Activated CD8-positive, alpha-beta T cell treated with anti-CD3 and anti-CD28 coated beads for 36 hours (primary cell): ENCODE data around the gene RAI1. TPM values are rescaled to one million over a fixed set of nuclear protein-coding genes. Genes with fewer than 3 reads are reported as not detected.

Experiments used
- ATAC-seq: fragments of 200-7000 bp; cut with Tn5 transposase; one replicate; pipeline ENCODE4 v1.10.0; 2021; ENCODE audit warnings: mild to moderate bottlenecking, moderate library complexity
- CTCF ChIA-PET: fragments of 350-600 bp; sonication (Branson Sonifier 250); formaldehyde crosslinking; loops from one replicate; lab custom pipeline; 2021; ENCODE audit warnings: antibody characterized with exemption; lab: Charles Lee
- POLR2A ChIA-PET: fragments of 350-600 bp; sonication (Branson Sonifier 250); formaldehyde crosslinking; loops from one replicate; lab custom pipeline; 2021; ENCODE audit warnings: antibody characterized with exemption; lab: Charles Lee
- DNase-seq: peaks from one replicate; pipeline ENCODE4 v3.0.0-alpha.2; 2020
- H3K27ac Mint-ChIP-seq: one replicate; pipeline ENCODE4 v1.8.0; 2021; ENCODE audit warnings: mild to moderate bottlenecking, mixed read lengths
- H3K27me3 Mint-ChIP-seq: one replicate; pipeline ENCODE4 v1.8.0; 2021; ENCODE audit warnings: mixed read lengths
- H3K36me3 Mint-ChIP-seq: one replicate; pipeline ENCODE4 v1.8.0; 2021; ENCODE audit warnings: low read depth, mixed read lengths
- H3K4me1 Mint-ChIP-seq: one replicate; pipeline ENCODE4 v1.8.0; 2021; ENCODE audit warnings: low read depth, mixed read lengths
- H3K4me3 Mint-ChIP-seq: one replicate; pipeline ENCODE4 v1.8.0; 2021; ENCODE audit warnings: mild to moderate bottlenecking, moderate library complexity, mixed read lengths
- H3K9me3 Mint-ChIP-seq: one replicate; pipeline ENCODE4 v1.8.0; 2021; ENCODE audit warnings: mixed read lengths
- intact Hi-C: fragments of 100-400 bp; cut with micrococcal nuclease; formaldehyde crosslinking; loops from one replicate; pipeline ENCODE4 v1.10.0; 2022
- total RNA-seq, 2 experiments: library from RNA; stranded (reverse); gene quantifications; one replicate each; pipeline ENCODE4 v1.2.3, GENCODE V29; 2021
- TF ChIP-seq, protein P1 (sequence below): fragments of 200-600 bp; IDR thresholded peaks from one replicate; pipeline ENCODE4 v1.8.0; 2022; ENCODE audit warnings: antibody characterized with exemption, mild to moderate bottlenecking

Gene RAI1
- total RNA-seq, 2 experiments from 2014 or later, result 18.1 to 20.3 TPM

DNA sequence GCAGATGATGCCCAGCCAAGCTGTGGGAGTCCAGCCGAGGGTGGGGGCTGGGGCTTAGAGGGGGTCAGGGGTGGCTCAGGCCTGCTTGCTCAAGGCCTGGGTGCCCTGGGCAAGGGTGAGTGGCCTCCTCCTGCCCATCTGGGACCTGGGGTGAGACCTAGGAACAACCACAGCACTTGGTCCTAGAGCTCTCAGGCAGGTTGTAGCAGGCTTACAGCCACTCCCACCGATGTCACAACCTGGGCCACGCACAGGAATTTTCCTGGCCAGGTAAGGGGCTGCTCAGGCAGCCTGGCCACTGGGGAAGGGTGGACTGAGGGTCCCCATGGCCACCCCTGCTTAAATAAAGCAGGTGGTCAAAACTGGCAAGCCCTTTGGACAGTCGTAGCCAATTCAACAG, 161.8 kb downstream of the RAI1 start:
- DNase-seq (no peak), ATAC-seq (no peak)
- Mint-ChIP-seq H3K27me3 (no peaks in the 10 kb centered on the region), H3K4me1 (peaks cover 39% of the 10 kb centered on the region), H3K27ac (no peak overlapping the region), H3K9me3 (no peaks in the 10 kb centered on the region), H3K4me3 (no peak overlapping the region), H3K36me3 (no peaks in the 10 kb centered on the region)
- ChIA-PET POLR2A (interaction anchor here (1.1 to 19.1 kb wide), 3 partner anchors 9 to 50 kb away, joined by 3 to 617 read pairs (median 6); partner anchors contain the start of gene SREBF1), CTCF (no interaction called here)
- intact Hi-C loops, result no loop called here
- TF ChIP-seq, protein P1, sequence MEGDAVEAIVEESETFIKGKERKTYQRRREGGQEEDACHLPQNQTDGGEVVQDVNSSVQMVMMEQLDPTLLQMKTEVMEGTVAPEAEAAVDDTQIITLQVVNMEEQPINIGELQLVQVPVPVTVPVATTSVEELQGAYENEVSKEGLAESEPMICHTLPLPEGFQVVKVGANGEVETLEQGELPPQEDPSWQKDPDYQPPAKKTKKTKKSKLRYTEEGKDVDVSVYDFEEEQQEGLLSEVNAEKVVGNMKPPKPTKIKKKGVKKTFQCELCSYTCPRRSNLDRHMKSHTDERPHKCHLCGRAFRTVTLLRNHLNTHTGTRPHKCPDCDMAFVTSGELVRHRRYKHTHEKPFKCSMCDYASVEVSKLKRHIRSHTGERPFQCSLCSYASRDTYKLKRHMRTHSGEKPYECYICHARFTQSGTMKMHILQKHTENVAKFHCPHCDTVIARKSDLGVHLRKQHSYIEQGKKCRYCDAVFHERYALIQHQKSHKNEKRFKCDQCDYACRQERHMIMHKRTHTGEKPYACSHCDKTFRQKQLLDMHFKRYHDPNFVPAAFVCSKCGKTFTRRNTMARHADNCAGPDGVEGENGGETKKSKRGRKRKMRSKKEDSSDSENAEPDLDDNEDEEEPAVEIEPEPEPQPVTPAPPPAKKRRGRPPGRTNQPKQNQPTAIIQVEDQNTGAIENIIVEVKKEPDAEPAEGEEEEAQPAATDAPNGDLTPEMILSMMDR, result no peak

DNA sequence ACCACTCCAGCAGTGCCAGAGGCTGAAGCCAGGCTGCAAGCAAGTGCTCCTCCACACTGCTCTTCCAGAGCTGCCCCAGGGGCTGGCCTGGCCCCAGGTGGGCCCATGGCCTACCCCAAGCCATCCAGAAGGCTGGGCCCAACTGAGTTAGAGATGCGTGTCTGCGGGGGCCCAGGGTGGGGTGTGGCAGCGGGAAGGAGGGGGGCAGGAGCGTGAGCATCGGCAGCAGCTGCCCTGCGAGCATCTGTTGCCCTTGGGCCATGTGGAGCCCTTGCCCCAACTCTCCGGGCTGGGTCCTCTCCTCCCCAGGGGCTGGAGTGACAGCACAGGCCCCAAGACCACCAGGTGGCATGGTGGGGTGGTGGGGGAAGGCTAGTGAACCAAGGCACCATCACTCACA, 162.8 kb downstream of the RAI1 start:
- intact Hi-C loops, result no loop called here
- Mint-ChIP-seq H3K4me3 (no peak overlapping the region), H3K4me1 (peaks cover 39% of the 10 kb centered on the region), H3K36me3 (no peaks in the 10 kb centered on the region), H3K27me3 (no peaks in the 10 kb centered on the region), H3K27ac (no peak overlapping the region), H3K9me3 (no peaks in the 10 kb centered on the region)
- TF ChIP-seq, protein P1, result no peak
- DNase-seq, result no peak
- POLR2A ChIA-PET, result interaction anchor here (0.8 to 19.1 kb wide), 3 partner anchors 10 to 30 kb away, joined by 3 to 617 read pairs (median 4); partner anchors contain the start of gene SREBF1
- CTCF ChIA-PET, result no interaction called here
- ATAC-seq, result no peak

DNA sequence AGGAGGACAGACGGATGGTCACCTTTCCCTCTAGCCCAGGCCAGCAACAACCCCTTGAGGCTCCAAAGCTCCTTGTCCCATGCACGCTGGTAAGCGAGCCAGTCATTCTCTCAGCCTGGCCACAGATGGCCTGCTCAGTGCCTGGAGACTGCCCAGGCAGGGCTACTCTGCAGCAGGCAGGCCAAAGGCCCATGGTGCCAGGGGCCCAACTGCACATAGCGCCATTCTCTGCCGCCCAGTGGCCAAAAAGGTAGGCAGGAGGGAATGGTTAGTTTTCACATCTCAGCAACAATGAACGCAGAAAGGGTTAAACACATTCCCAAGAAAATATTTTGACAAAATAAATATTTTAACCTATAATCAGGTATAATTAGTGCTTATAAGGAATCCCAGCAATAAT, 163.2 kb downstream of the RAI1 start:
- no peaks in the 10 kb centered on the region for H3K36me3 Mint-ChIP-seq
- ChIA-PET CTCF (interaction anchor here (1.8 kb wide), 1 partner anchor 8 kb away, joined by 7 read pairs; the partner anchor contains the start of gene SREBF1), POLR2A (interaction anchor here (0.8 to 19.1 kb wide), 3 partner anchors 10 to 30 kb away, joined by 3 to 617 read pairs (median 4); partner anchors contain the start of gene SREBF1)
- H3K27me3 Mint-ChIP-seq, result no peaks in the 10 kb centered on the region
- ATAC-seq (no peak), DNase-seq (no peak)
- H3K4me3 Mint-ChIP-seq, result no peak overlapping the region
- no peak overlapping the region for H3K27ac Mint-ChIP-seq
- H3K9me3 Mint-ChIP-seq, result no peaks in the 10 kb centered on the region
- TF ChIP-seq, protein P1, result no peak
- H3K4me1 Mint-ChIP-seq, result peaks cover 39% of the 10 kb centered on the region
- intact Hi-C loops, result no loop called here

DNA sequence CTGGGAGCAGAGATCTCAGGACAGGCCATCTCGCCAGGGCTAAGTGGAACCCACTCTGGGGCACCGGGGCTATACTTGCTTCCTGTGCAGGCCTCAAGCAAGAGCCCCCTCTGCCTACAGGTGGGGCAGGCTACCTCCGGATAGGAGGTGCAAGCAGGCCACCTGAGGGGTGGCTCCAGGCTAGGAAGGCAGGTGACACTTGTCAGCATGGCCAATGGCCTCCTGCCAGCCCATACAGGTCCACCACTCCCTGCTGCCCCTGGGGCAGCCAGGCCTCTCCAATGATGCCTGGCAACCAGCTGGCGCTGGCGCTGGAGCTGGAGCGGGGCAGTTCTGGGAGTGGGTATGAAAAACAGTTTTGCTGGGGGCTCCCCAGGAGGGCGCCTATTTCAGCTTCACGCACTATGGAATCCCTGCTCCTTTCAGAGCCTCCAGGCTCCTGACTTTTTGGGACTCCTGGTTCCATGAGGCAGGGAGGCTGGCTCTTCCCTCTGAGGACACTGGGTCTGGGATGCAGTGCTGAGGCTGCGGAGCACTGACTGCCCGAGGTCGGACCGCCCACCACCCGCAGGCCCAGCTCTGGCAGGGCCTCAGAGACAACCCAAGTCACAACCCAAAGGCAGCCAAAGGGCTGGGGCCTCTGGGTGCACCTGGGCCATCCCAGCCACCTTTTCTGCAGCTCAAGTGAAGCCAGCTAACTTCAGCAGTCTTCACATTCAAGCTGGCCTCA, 164.0 kb downstream of the RAI1 start:
- Mint-ChIP-seq H3K4me3 (no peak overlapping the region), H3K4me1 (peaks cover 44% of the 10 kb centered on the region), H3K9me3 (no peaks in the 10 kb centered on the region), H3K27ac (no peak overlapping the region), H3K27me3 (no peaks in the 10 kb centered on the region), H3K36me3 (no peaks in the 10 kb centered on the region)
- intact Hi-C loops, result no loop called here
- ChIA-PET CTCF (interaction anchor here (0.7 to 1.8 kb wide), 3 partner anchors 9 to 32 kb away, joined by 3 to 7 read pairs (median 5); partner anchors contain the start of gene SREBF1), POLR2A (interaction anchor here (1.1 to 19.1 kb wide), 2 partner anchors 10 to 17 kb away, joined by 4 to 617 read pairs; partner anchors contain the start of gene SREBF1)
- ATAC-seq (no peak), DNase-seq (no peak)
- TF ChIP-seq, protein P1, result no peak

DNA sequence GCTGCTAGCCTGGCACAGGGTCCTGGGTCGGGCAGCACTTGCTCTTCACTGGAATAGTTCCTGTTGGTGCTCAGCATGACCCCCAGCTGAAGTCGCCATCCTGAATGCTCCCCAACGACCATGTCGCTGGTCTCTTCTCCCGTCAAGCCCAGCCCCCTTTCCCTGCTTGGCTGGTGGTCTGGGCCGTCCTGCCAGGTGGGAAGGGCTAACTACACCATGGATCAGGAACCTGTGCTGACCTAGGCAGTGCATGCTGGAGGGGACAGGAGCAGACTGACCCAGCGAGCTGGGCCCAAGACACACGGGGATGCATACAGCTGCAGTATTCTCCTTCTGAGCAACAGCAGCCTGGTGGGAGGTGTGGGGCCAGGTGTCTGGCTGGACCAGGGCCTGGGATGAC, 164.7 kb downstream of the RAI1 start:
- ChIA-PET POLR2A (interaction anchor here (1.1 to 19.1 kb wide), 2 partner anchors 9 to 17 kb away, joined by 4 to 617 read pairs; partner anchors contain the start of gene SREBF1), CTCF (interaction anchor here (0.7 to 1.8 kb wide), 3 partner anchors 10 to 33 kb away, joined by 3 to 7 read pairs (median 5); partner anchors contain the start of gene SREBF1)
- intact Hi-C loops, result no loop called here
- H3K36me3 Mint-ChIP-seq, result no peaks in the 10 kb centered on the region
- DNase-seq, result no peak
- H3K27me3 Mint-ChIP-seq, result no peaks in the 10 kb centered on the region
- TF ChIP-seq, protein P1, result no peak
- no peak overlapping the region for H3K27ac Mint-ChIP-seq
- ATAC-seq, result no peak
- H3K4me1 Mint-ChIP-seq, result peaks cover 48% of the 10 kb centered on the region
- no peak overlapping the region for H3K4me3 Mint-ChIP-seq
- no peaks in the 10 kb centered on the region for H3K9me3 Mint-ChIP-seq
